Transverse colon (tissue), 4 donors: ENCODE measurements around the gene SDR42E1. TPM values are rescaled to one million over a fixed set of nuclear protein-coding genes. Genes with fewer than 3 reads are reported as not detected.
A peak's percentile ranks its signal among the peaks of the same experiment; 100 is the strongest.

ENCODE experiments used
- DNase-seq: peaks from one replicate; pipeline ENCODE4 v3.0.0-alpha.2; 2019
- H3K27ac ChIP-seq, 4 donors: fragments of 200-600 bp; sonication (generic); 2 replicates each; pipeline ENCODE4 v1.5.1; 2016 to 2018; ENCODE audit warnings: inconsistent platforms in 4 of 4
- H3K27me3 ChIP-seq: fragments of 200-600 bp; sonication (generic); 2 replicates; pipeline ENCODE4 v1.5.1; 2017; ENCODE audit warnings: inconsistent platforms
- H3K36me3 ChIP-seq, 4 donors: fragments of 200-600 bp; sonication (generic); 2 replicates each; pipeline ENCODE4 v1.5.1; 2017 to 2019; ENCODE audit warnings: inconsistent platforms in 4 of 4
- H3K4me1 ChIP-seq, 4 donors: fragments of 200-600 bp; sonication (generic); 2 replicates each; pipeline ENCODE4 v1.5.1; 2017 to 2020; ENCODE audit warnings: inconsistent platforms in 4 of 4
- H3K4me3 ChIP-seq, 4 donors: fragments of 200-600 bp; sonication (generic); 1 replicate in 1 of 4; 2 replicates in 3 of 4; pipeline versions ENCODE4 v1.5.1 to v1.6.1; 2017 to 2019; ENCODE audit warnings: inconsistent platforms in 4 of 4
- H3K9me3 ChIP-seq, 2 donors: fragments of 200-600 bp; sonication (generic); 2 replicates each; pipeline ENCODE4 v1.5.1; 2017 to 2019; ENCODE audit warnings: inconsistent platforms in 2 of 2
- CTCF ChIP-seq, 5 experiments: fragments of 200-600 bp in 3 of 5; fragments of 450-650 bp in 2 of 5; sonication (generic) in 3 of 5; IDR thresholded peaks; 1 replicate in 2 of 5; 2 replicates in 3 of 5; pipeline ENCODE4 v1.5.1; 2016 to 2017; ENCODE audit warnings: antibody characterized with exemption in 5 of 5, inconsistent platforms in 3 of 5, mild to moderate bottlenecking in 2 of 5, moderate library complexity in 1 of 5
- EP300 ChIP-seq: sonication (generic); formaldehyde crosslinking; IDR thresholded peaks from one replicate; pipeline ENCODE4 v1.6.1; 2017; ENCODE audit warnings: antibody characterized with exemption, low read depth
- POLR2A ChIP-seq: fragments of 450-650 bp; IDR thresholded peaks from one replicate; pipeline ENCODE4 v1.6.1; 2016; ENCODE audit warnings: antibody characterized with exemption, mild to moderate bottlenecking, moderate library complexity
- POLR2AphosphoS5 ChIP-seq, 3 donors: sonication (generic); formaldehyde crosslinking; IDR thresholded peaks; one replicate each; pipeline ENCODE4 v1.6.1; 2016; ENCODE audit warnings: antibody characterized with exemption in 3 of 3
- WGBS, 2 donors: methylation state at CpG; one replicate each; pipeline ENCODE4 v1.1.5; 2018; ENCODE audit warnings: low coverage in 1 of 2; 5-methylcytosine and 5-hydroxymethylcytosine counted together
- in situ Hi-C, 4 donors: fragments of 200-750 bp; cut with MboI; loops; one replicate each; pipeline versions ENCODE4 v1.15.0 to v1.15.1; 2017; ENCODE audit warnings: low sequenced_read_pairs in 3 of 4, low pct_ligation_motif_present in 1 of 4, low pct_unique_long_range_greater_than_20kb in 1 of 4
- intact Hi-C: fragments of 100-400 bp; cut with DNase I; formaldehyde crosslinking; loops from one replicate; pipeline ENCODE4 v1.15.1; 2023; ENCODE audit warnings: low total_unique reads
- total RNA-seq, 4 donors: library from RNA; depleted of rRNA; stranded (reverse); fragments of >200 nt; gene quantifications; one replicate each; pipeline ENCODE4 v1.1.0, GENCODE V29; 2016

Gene SDR42E1
- total RNA-seq, 4 donors from 2014 or later, result 3.4 to 12.2 (median 7.7) TPM

- Histone ChIP-seq H3K9me3 (no peaks in the 10 kb centered on the region), H3K27me3 (no peaks in the 10 kb centered on the region), H3K4me1 (no peaks in the 10 kb centered on the region), H3K27ac (no peak overlapping the region), H3K36me3 (no peaks in the 10 kb centered on the region), H3K4me3 (no peak overlapping the region)
- WGBS, 2 donors, result 71 to 100% methylated on average over 1 of the region's 1 CpG
- in situ Hi-C loops (loop anchor here (10.0 to 25.0 kb wide), 2 partner anchors 279 to 292 kb away; no protein-coding TSS in a partner anchor), intact Hi-C loops (no loop called here)
- DNase-seq, result no peak
- TF ChIP-seq POLR2AphosphoS5 (IDR thresholded peaks at IDR 0.05) (no peak), CTCF (IDR thresholded peaks at IDR 0.05) (no peak)
These were observed 65.6 kb downstream of the SDR42E1 start for GRCh38 chr16:81945665-81946064.

- Histone ChIP-seq H3K9me3 (no peaks in the 10 kb centered on the region), H3K27ac (no peak overlapping the region), H3K4me3 (no peak overlapping the region), H3K27me3 (no peaks in the 10 kb centered on the region), H3K4me1 (no peaks in the 10 kb centered on the region), H3K36me3 (no peaks in the 10 kb centered on the region)
- WGBS, 2 donors, result 95% methylated on average over 5 to 7 of the region's 7 CpGs
- TF ChIP-seq CTCF (IDR thresholded peaks at IDR 0.05), result no peak
- TF ChIP-seq POLR2AphosphoS5 (IDR thresholded peaks at IDR 0.05), result no peak
- TF ChIP-seq POLR2A, result no peak
- TF ChIP-seq EP300, result no peak
- DNase-seq, result no peak
- intact Hi-C loops (no loop called here), in situ Hi-C loops (loop anchor here (10.0 to 25.0 kb wide), 2 partner anchors 283 to 295 kb away; no protein-coding TSS in a partner anchor)
These were observed 69.2 kb downstream of the SDR42E1 start for GRCh38 chr16:81942007-81942601.

- no peak for DNase-seq
These were observed 70.3 kb downstream of the SDR42E1 start for GRCh38 chr16:81940781-81941560.

More at GRCh38 chr16:81940781-81941560, 70.3 kb downstream of the SDR42E1 start:
- Histone ChIP-seq H3K27ac (no peak overlapping the region), H3K27me3 (no peaks in the 10 kb centered on the region), H3K4me1 (no peaks in the 10 kb centered on the region), H3K4me3 (no peak overlapping the region), H3K36me3 (no peaks in the 10 kb centered on the region), H3K9me3 (no peaks in the 10 kb centered on the region)
- TF ChIP-seq POLR2AphosphoS5 (IDR thresholded peaks at IDR 0.05) (no peak), POLR2A (no peak), CTCF (IDR thresholded peaks at IDR 0.05) (peak; percentile 40 to 56 (median 40)), EP300 (no peak)
- intact Hi-C loops, result no loop called here
- whole genome bisulfite sequencing, 2 donors, result 40 to 41% methylated on average over 1 to 3 of the region's 3 CpGs
- in situ Hi-C loops, result loop anchor here (10.0 to 25.0 kb wide), 2 partner anchors 284 to 296 kb away; no protein-coding TSS in a partner anchor
